Neural cell (in vitro differentiated cells): ENCODE data around the gene ALDH8A1. TPM values are rescaled to one million over a fixed set of nuclear protein-coding genes. Genes with fewer than 3 reads are reported as not detected.

ENCODE experiments used
- H2AFZ ChIP-seq: fragments of 200-600, 300-800 bp; sonication (generic), shearing (Covaris generic); 2 replicates; pipeline ENCODE4 v1.6.0; 2014; ENCODE audit warnings: low read depth, mild to moderate bottlenecking, antibody characterized with exemption, low read length, moderate library complexity
- H3F3A ChIP-seq: fragments of 200-600 bp; shearing (Covaris generic); 2 replicates; pipeline ENCODE4 v1.6.1; 2016; ENCODE audit warnings: mild to moderate bottlenecking, moderate library complexity, mixed read lengths, antibody characterized with exemption, low read length; ENCODE audit not compliant: insufficient read depth, poor library complexity, severe bottlenecking
- H3K27ac ChIP-seq: fragments of 200-600, 300-800 bp; sonication (generic), shearing (Covaris generic); 2 replicates; pipeline ENCODE4 v1.5.1; 2014; ENCODE audit warnings: mild to moderate bottlenecking, low read length, moderate library complexity
- H3K27me3 ChIP-seq: fragments of 300-800, 200-600 bp; sonication (generic), shearing (Covaris generic); 2 replicates; pipeline ENCODE4 v1.6.0; 2014; ENCODE audit warnings: mild to moderate bottlenecking, low read depth, low read length, moderate library complexity; ENCODE audit not compliant: insufficient read depth
- H3K36me3 ChIP-seq: fragments of 300-800, 200-600 bp; sonication (generic), shearing (Covaris generic); 2 replicates; pipeline ENCODE4 v1.5.1; 2014; ENCODE audit warnings: mild to moderate bottlenecking, antibody characterized with exemption, low read length, moderate library complexity; ENCODE audit not compliant: insufficient read depth
- H3K4me2 ChIP-seq: fragments of 300-800, 200-600 bp; sonication (generic), shearing (Covaris generic); 2 replicates; pipeline ENCODE4 v1.6.0; 2014; ENCODE audit warnings: mild to moderate bottlenecking, low read length
- H3K4me3 ChIP-seq: fragments of 300-800, 200-600 bp; sonication (generic), shearing (Covaris generic); 2 replicates; pipeline ENCODE4 v1.5.1; 2014; ENCODE audit warnings: mild to moderate bottlenecking, low read length, moderate library complexity
- H3K79me2 ChIP-seq: fragments of 200-600 bp; shearing (Covaris generic); replicated peaks from 2 replicates; pipeline ENCODE4 v1.6.0; 2014; ENCODE audit warnings: mild to moderate bottlenecking, low read length, moderate library complexity; ENCODE audit not compliant: insufficient read depth
- H3K9ac ChIP-seq: fragments of 300-800, 200-600 bp; sonication (generic), shearing (Covaris generic); 2 replicates; pipeline ENCODE4 v1.6.1; 2016; ENCODE audit warnings: mild to moderate bottlenecking, low read length, mixed read lengths
- H3K9me2 ChIP-seq: fragments of 200-600 bp; shearing (Covaris generic); 2 replicates; pipeline ENCODE4 v1.6.1; 2016; ENCODE audit warnings: mild to moderate bottlenecking, low read length, mixed read lengths; ENCODE audit not compliant: insufficient read depth
- H3K9me3 ChIP-seq: fragments of 200-600, 300-800 bp; sonication (generic), shearing (Covaris generic); 2 replicates; pipeline ENCODE4 v1.6.1; 2016; ENCODE audit warnings: mild to moderate bottlenecking, mixed run types, low read length, moderate library complexity, mixed read lengths
- H4K20me1 ChIP-seq: fragments of 200-600 bp; shearing (Covaris generic); 2 replicates; pipeline ENCODE4 v1.6.1; 2016; ENCODE audit warnings: mild to moderate bottlenecking, mixed run types; ENCODE audit not compliant: insufficient read depth
- CTCF ChIP-seq: fragments of 450-650 bp; IDR thresholded peaks from 2 replicates; pipeline ENCODE4 v1.5.1; 2014; ENCODE audit warnings: antibody characterized with exemption, mild to moderate bottlenecking, moderate library complexity; ENCODE audit not compliant: poor library complexity, severe bottlenecking
- EP300 ChIP-seq: fragments of 450-650 bp; conservative IDR thresholded peaks from 2 replicates; pipeline ENCODE4 v1.6.1; 2014; ENCODE audit warnings: antibody characterized with exemption, mild to moderate bottlenecking, moderate library complexity; ENCODE audit not compliant: poor library complexity, severe bottlenecking
- EZH2 ChIP-seq: fragments of 200-600, 300-800 bp; shearing (Covaris generic), sonication (generic); IDR thresholded peaks from 2 replicates; pipeline ENCODE4 v1.6.1; 2014; ENCODE audit warnings: antibody characterized with exemption, low read length, borderline replicate concordance, mild to moderate bottlenecking; ENCODE audit not compliant: insufficient read depth, poor library complexity, severe bottlenecking
- MXI1 ChIP-seq: fragments of 450-650 bp; conservative IDR thresholded peaks from 2 replicates; pipeline ENCODE4 v1.6.1; 2014; ENCODE audit warnings: antibody characterized with exemption, mild to moderate bottlenecking; ENCODE audit not compliant: poor library complexity, severe bottlenecking
- POLR2AphosphoS5 ChIP-seq: IDR thresholded peaks from 2 replicates; pipeline ENCODE4 v1.6.1; 2012
- RAD21 ChIP-seq: fragments of 450-650 bp; conservative IDR thresholded peaks from 2 replicates; pipeline ENCODE4 v1.6.1; 2014; ENCODE audit warnings: antibody characterized with exemption, mild to moderate bottlenecking, moderate library complexity
- SMC3 ChIP-seq: fragments of 450-650 bp; conservative IDR thresholded peaks from 2 replicates; pipeline ENCODE4 v1.6.1; 2014; ENCODE audit warnings: antibody characterized with exemption, mild to moderate bottlenecking, moderate library complexity; ENCODE audit not compliant: poor library complexity
- TAF1 ChIP-seq: IDR thresholded peaks from 2 replicates; pipeline ENCODE4 v1.6.1; 2012; ENCODE audit warnings: low read depth
- polyA plus RNA-seq: library from polyadenylated mRNA; depleted of rRNA; stranded (reverse); fragments of >200 nt; gene quantifications from 2 replicates; pipeline ENCODE4 v1.2.3, GENCODE V29; 2014
- TF ChIP-seq, protein P1 (sequence below): IDR thresholded peaks from 2 replicates; pipeline ENCODE4 v1.6.1; 2012; ENCODE audit warnings: borderline replicate concordance

The ALDH8A1 gene
- polyA plus RNA-seq, 1 donor from 2014 or later: 6.9 TPM

DNA sequence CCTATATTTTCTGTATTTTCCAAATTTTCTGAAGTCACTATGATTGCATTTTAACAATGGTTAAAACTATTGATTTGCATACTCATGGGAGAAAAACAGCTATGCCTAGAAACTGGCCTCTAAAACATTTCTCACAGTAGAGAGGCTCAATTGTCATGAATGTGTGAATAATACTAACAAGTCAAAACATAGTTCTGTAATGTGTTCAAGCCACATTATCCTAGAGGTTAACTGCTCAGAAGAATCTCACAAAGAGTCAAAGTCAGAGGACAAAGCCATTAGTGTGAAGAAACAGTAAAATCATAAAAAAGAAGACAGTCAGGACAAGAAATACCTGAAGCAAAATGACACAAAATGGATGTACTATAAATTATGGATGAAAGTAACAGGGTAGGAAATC, 12.5 kb upstream of the ALDH8A1 start:
- Histone ChIP-seq H3K9ac (no peak overlapping the region), H3K27me3 (no peaks in the 10 kb centered on the region), H3K9me3 (peaks cover 10% of the 10 kb centered on the region), H3K9me2 (no peaks in the 10 kb centered on the region), H2AFZ (no peak overlapping the region), H3K27ac (peak overlapping the region; percentile 29), H3F3A (no peaks in the 10 kb centered on the region), H3K79me2 (no peaks in the 10 kb centered on the region), H3K4me2 (no peak overlapping the region), H3K4me3 (no peak overlapping the region), H4K20me1 (no peaks in the 10 kb centered on the region), H3K36me3 (peaks cover 13% of the 10 kb centered on the region)
- TF ChIP-seq POLR2AphosphoS5 (peak; percentile 20), EP300 (no peak)

DNA sequence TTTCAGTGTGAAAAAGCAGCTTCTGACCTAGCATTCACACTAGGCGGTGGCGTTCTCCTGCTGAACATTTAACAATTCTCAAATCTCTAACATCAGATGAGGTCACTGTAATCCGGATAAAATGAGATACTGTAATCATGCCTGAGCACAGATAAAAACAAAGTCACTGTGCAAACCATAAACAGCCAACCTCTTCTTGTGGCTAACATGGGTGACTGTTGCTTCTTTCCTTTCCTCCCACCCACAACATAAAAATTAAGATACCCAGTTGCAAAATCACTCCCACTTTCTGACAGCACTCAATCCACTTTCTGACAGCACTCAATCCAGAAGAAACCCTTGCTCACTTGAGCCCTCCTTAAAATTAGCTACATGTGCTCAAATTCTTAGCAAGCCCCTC, 11.5 kb upstream of the ALDH8A1 start:
- Histone ChIP-seq H4K20me1 (no peaks in the 10 kb centered on the region), H3K9ac (no peak overlapping the region), H3K27ac (no peak overlapping the region), H3K9me2 (no peaks in the 10 kb centered on the region), H2AFZ (no peak overlapping the region), H3F3A (no peaks in the 10 kb centered on the region), H3K4me2 (no peak overlapping the region), H3K79me2 (no peaks in the 10 kb centered on the region), H3K4me3 (no peak overlapping the region), H3K36me3 (peaks cover 13% of the 10 kb centered on the region), H3K27me3 (no peaks in the 10 kb centered on the region), H3K9me3 (peaks cover 10% of the 10 kb centered on the region)
- TF ChIP-seq, protein P1, sequence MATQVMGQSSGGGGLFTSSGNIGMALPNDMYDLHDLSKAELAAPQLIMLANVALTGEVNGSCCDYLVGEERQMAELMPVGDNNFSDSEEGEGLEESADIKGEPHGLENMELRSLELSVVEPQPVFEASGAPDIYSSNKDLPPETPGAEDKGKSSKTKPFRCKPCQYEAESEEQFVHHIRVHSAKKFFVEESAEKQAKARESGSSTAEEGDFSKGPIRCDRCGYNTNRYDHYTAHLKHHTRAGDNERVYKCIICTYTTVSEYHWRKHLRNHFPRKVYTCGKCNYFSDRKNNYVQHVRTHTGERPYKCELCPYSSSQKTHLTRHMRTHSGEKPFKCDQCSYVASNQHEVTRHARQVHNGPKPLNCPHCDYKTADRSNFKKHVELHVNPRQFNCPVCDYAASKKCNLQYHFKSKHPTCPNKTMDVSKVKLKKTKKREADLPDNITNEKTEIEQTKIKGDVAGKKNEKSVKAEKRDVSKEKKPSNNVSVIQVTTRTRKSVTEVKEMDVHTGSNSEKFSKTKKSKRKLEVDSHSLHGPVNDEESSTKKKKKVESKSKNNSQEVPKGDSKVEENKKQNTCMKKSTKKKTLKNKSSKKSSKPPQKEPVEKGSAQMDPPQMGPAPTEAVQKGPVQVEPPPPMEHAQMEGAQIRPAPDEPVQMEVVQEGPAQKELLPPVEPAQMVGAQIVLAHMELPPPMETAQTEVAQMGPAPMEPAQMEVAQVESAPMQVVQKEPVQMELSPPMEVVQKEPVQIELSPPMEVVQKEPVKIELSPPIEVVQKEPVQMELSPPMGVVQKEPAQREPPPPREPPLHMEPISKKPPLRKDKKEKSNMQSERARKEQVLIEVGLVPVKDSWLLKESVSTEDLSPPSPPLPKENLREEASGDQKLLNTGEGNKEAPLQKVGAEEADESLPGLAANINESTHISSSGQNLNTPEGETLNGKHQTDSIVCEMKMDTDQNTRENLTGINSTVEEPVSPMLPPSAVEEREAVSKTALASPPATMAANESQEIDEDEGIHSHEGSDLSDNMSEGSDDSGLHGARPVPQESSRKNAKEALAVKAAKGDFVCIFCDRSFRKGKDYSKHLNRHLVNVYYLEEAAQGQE: no peak
- TF ChIP-seq POLR2AphosphoS5 (no peak), EZH2 (no peak), SMC3 (no peak), MXI1 (no peak), RAD21 (no peak), TAF1 (no peak), CTCF (no peak), EP300 (no peak)

DNA sequence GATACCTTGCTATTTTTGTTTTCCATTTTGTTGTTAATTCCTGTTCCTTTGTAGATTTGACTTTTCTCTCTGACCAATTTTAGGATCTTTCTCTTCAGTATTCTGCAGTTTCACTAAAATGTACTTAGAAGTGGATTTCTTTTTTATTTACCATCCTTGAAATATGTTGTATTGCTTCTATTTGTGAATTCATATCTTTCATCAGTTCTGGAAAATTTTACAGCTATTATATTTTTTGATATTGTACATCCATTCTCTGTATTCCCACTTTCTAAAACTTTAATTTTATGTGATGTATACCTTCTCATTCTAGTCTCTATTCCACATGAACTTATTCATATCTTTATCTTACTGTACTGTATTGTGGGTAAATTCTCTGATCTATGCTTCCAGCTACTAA, 9.7 kb upstream of the ALDH8A1 start:
- Histone ChIP-seq H3K27ac (no peak overlapping the region), H3K79me2 (no peaks in the 10 kb centered on the region), H2AFZ (no peak overlapping the region), H4K20me1 (no peaks in the 10 kb centered on the region), H3K27me3 (no peaks in the 10 kb centered on the region), H3K36me3 (peaks cover 13% of the 10 kb centered on the region), H3K4me3 (no peak overlapping the region), H3K9me2 (no peaks in the 10 kb centered on the region), H3K4me2 (no peak overlapping the region), H3K9ac (no peak overlapping the region), H3K9me3 (peaks cover 10% of the 10 kb centered on the region), H3F3A (no peaks in the 10 kb centered on the region)
- TF ChIP-seq RAD21: no peak
- no peak for TF ChIP-seq MXI1
- TF ChIP-seq CTCF: no peak
- TF ChIP-seq, protein P1: no peak
- no peak for TF ChIP-seq SMC3
- TF ChIP-seq TAF1: no peak
- no peak for TF ChIP-seq EP300
- no peak for TF ChIP-seq EZH2
- TF ChIP-seq POLR2AphosphoS5: no peak
